GM10266 (cell line): ENCODE results near the gene NSFL1C.

Experiments used
- DNase-seq: peaks from one replicate; pipeline ENCODE4 v3.0.0; 2012; ENCODE audit errors: extremely low spot score
- TF ChIP-seq, protein P1 (sequence below): IDR thresholded peaks from 2 replicates; pipeline ENCODE4 v1.5.1; 2012; ENCODE audit warnings: mild to moderate bottlenecking, low read depth; ENCODE audit not compliant: control insufficient read depth, insufficient read depth; ENCODE audit errors: missing control alignments

NSFL1C gene

DNA sequence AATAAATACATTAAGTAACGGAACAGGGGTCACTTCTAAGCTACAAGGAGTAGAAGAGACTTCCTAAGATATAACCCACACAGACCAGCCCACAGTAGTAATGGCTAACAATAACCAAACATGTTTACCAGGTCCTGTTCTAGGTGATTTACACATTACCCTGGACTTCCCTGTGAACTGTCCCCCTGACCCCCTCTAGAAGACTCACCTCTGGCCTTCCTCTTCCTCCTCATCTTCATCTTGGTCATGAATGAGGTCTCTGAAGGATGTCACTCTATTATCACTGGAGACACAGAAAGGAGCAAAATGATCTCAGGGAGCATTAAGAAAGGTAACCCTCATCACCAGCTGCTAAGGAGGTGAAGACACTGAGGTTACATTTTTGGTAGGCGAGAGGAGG lies 8.7 kb downstream of the NSFL1C start:
- TF ChIP-seq, protein P1, sequence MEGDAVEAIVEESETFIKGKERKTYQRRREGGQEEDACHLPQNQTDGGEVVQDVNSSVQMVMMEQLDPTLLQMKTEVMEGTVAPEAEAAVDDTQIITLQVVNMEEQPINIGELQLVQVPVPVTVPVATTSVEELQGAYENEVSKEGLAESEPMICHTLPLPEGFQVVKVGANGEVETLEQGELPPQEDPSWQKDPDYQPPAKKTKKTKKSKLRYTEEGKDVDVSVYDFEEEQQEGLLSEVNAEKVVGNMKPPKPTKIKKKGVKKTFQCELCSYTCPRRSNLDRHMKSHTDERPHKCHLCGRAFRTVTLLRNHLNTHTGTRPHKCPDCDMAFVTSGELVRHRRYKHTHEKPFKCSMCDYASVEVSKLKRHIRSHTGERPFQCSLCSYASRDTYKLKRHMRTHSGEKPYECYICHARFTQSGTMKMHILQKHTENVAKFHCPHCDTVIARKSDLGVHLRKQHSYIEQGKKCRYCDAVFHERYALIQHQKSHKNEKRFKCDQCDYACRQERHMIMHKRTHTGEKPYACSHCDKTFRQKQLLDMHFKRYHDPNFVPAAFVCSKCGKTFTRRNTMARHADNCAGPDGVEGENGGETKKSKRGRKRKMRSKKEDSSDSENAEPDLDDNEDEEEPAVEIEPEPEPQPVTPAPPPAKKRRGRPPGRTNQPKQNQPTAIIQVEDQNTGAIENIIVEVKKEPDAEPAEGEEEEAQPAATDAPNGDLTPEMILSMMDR, result no peak

DNA sequence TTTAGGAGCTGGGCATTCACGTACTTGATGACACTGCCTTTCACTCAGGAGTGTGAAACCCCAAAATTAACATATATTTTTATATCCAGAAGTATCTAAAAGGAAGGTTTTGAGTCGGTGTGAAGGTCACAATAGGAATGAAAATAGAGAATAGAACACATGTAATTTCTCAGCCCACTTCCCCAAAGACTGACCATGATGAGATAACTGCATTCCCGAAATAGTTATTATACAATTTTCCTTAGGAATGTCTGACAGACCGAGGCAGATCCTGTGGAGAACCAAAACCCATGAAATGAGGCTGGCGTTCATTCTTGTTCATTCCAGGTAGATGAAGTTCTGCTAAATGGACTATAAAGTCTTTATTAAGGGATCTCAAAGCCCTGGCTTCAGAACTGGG lies 10.3 kb downstream of the NSFL1C start:
- TF ChIP-seq, protein P1, result no peak
- no peak for DNase-seq

More for the DNA sequence above, 8.7 kb downstream of the NSFL1C start:
- no peak for DNase-seq

DNA sequence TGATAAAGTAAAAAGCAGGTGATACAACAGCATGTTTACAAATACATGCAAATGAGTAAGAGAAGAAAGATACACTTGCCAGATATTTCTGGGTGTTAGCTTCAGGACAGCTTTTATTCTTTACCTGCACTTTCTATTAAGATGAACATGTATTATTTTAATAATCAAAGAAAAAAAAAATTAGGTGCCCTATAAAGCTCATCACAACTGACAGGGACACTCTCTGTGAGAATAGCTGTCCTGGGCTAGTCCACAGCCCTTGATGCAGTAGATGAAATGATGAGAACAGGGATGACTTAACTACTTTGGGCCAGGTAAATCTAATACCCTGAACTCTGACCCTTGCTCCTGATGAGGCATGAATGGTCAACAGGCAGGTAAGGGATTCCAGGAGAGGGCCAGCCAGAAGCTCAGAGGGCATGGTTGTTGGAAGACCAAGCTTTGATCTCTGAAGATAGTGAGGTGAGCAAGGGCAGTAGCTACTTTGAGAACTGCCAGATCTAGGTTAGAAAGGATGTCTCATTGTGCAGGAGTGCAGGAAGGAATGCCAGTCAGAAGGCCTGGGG lies 15.6 kb downstream of the NSFL1C start:
- no peak for DNase-seq
- TF ChIP-seq, protein P1, result no peak

DNA sequence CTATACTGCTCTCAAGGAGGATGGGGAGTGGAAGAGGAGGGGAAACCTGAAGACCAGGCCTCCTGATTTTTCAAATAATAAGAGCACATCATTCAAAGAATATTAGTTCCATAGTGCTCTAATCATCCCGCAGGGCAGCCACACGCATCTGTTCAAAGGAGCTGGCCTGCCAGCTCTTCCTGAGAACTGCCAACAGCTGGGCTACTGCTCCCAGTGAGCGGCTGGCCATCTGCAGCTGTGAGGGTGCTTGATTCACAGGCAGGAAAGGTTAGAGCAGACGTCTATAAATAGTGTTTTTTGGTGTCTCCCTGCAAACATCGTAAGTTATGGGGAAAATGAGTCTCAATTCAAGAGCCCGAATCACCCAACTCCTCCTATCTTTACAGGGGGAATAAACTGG lies 17.3 kb downstream of the NSFL1C start:
- TF ChIP-seq, protein P1, result no peak
- no peak for DNase-seq

DNA sequence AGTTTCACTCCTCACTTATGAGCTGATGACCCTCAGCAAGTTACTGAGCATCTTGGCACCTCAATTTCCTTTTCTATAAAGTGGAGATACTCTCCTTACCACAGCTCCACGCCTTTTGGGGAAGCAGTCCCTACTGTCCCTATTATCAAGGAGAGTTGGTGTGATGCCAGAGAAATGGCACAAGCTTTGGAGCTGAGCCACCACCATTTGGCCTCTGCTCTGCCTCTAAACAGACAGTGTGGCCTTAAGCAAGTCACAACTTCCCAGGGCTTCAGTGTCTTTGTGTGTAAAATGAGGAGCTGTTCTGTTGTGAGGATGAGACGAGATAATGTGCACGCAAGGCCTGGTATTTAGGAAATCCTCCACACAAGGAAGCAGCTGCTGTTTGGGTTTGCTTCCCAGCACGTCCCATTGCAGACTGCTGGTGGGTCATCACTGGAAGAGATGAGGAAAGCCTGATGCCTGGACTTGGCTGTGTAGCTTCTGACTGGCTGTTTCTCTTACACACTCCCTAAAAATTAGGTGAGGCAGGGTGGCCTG lies 18.5 kb downstream of the NSFL1C start:
- DNase-seq, result no peak
- TF ChIP-seq, protein P1, result no peak

DNA sequence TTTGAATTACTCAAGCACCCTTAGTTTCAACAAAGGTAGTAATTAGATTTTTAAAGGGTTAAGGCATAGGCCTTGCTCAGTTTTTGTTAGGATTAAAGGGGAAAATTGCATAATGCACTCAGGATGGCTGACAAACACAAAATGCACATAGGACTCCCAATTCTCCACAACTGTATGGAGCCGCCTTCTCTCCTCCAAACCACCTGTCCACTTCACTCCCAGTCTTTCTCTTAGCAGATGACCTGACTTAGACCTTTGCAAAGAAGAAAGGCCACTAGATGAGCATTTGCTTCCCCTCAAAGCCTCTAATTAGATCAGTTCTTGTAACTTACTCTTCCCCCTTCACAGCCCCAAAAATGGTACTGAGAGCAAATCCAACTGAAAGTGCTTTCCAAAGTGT lies 20.1 kb downstream of the NSFL1C start:
- no peak for DNase-seq
- TF ChIP-seq, protein P1, result no peak

DNA sequence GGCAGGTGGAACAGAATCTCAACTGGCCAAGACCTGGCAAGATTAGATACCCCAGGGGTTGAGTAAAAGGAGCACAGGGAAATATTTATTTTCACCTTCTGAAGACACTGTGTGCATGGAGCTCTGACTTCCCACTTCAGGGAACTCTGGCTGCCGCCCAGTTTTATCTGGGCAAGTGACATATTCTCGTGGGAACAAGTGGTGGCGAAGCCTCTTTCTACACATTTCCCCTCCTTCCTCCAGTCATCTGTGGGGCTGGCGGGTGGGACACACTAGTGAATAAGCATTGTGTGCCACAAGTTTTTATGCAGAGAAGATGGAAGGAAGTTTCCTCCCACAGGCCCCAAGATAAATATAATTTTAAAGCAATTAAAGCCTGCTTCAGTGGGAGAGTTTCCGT lies 23.6 kb downstream of the NSFL1C start:
- TF ChIP-seq, protein P1, result no peak

More for the DNA sequence above, 23.6 kb downstream of the NSFL1C start:
- DNase-seq, result no peak
